H9 (cell line): Measurements from ENCODE around the gene RPRD2. TPM values are rescaled to one million over a fixed set of nuclear protein-coding genes. Genes with fewer than 3 reads are reported as not detected.

ENCODE experiments used
- DNase-seq: peaks from one replicate; pipeline ENCODE4 v3.0.0-alpha.2; 2017
- H2AFZ ChIP-seq: one replicate; pipeline ENCODE4 v1.6.1; 2013; ENCODE audit warnings: mild to moderate bottlenecking, low read length, control low read depth, moderate library complexity
- H2AK5ac ChIP-seq: 2 replicates; pipeline ENCODE4 v1.6.1; 2013; ENCODE audit warnings: low read length, control low read depth, mixed read lengths; ENCODE audit not compliant: insufficient read length
- H2BK120ac ChIP-seq: one replicate; pipeline ENCODE4 v1.6.1; 2013; ENCODE audit warnings: low read depth, mild to moderate bottlenecking, low read length, control low read depth, inconsistent platforms; ENCODE audit not compliant: poor library complexity, severe bottlenecking
- H2BK12ac ChIP-seq: 2 replicates; pipeline ENCODE4 v1.6.1; 2013; ENCODE audit warnings: low read length, control low read depth, mixed read lengths, low read depth; ENCODE audit not compliant: insufficient read length
- H2BK15ac ChIP-seq: 2 replicates; pipeline ENCODE4 v1.6.1; 2013; ENCODE audit warnings: low read depth, low read length, control low read depth
- H2BK20ac ChIP-seq: one replicate; pipeline ENCODE4 v1.6.1; 2013; ENCODE audit warnings: low read depth, mild to moderate bottlenecking, low read length, control low read depth, inconsistent platforms; ENCODE audit not compliant: poor library complexity, severe bottlenecking
- H2BK5ac ChIP-seq: 2 replicates; pipeline ENCODE4 v1.6.1; 2013; ENCODE audit warnings: low read length, control low read depth, mixed read lengths; ENCODE audit not compliant: insufficient read length
- H3K14ac ChIP-seq: 2 replicates; pipeline ENCODE4 v1.6.1; 2013; ENCODE audit warnings: low read length, control low read depth; ENCODE audit not compliant: insufficient read depth
- H3K18ac ChIP-seq: 2 replicates; pipeline ENCODE4 v1.6.1; 2013; ENCODE audit warnings: low read depth, mild to moderate bottlenecking, mixed read lengths, low read length, control low read depth; ENCODE audit not compliant: insufficient read length
- H3K23ac ChIP-seq: 2 replicates; pipeline ENCODE4 v1.6.1; 2013; ENCODE audit warnings: low read length, control low read depth, mixed read lengths, low read depth; ENCODE audit not compliant: insufficient read length
- H3K23me2 ChIP-seq: 2 replicates; pipeline ENCODE4 v1.6.1; 2013; ENCODE audit warnings: low read depth, mild to moderate bottlenecking, mixed read lengths, low read length, control low read depth; ENCODE audit not compliant: insufficient read length, poor library complexity, severe bottlenecking
- H3K27ac ChIP-seq: 2 replicates; pipeline ENCODE4 v1.5.1; 2013; ENCODE audit warnings: low read length, control low read depth, mixed read lengths, low read depth; ENCODE audit not compliant: insufficient read length
- H3K27me3 ChIP-seq: 2 replicates; pipeline ENCODE4 v1.6.1; 2013; ENCODE audit warnings: low read length, control low read depth, inconsistent platforms; ENCODE audit not compliant: insufficient read depth
- H3K4ac ChIP-seq: 2 replicates; pipeline ENCODE4 v1.6.1; 2013; ENCODE audit warnings: low read depth, mild to moderate bottlenecking, control low read depth, inconsistent platforms, low read length, moderate library complexity
- H3K4me1 ChIP-seq: 2 replicates; pipeline ENCODE4 v1.6.1; 2013; ENCODE audit warnings: low read length, control low read depth, inconsistent platforms; ENCODE audit not compliant: insufficient read depth
- H3K4me2 ChIP-seq: 2 replicates; pipeline ENCODE4 v1.6.1; 2013; ENCODE audit warnings: low read length, control low read depth, mixed read lengths; ENCODE audit not compliant: insufficient read length, insufficient read depth
- H3K56ac ChIP-seq: 2 replicates; pipeline ENCODE4 v1.6.1; 2013; ENCODE audit warnings: low read depth, mild to moderate bottlenecking, mixed read lengths, low read length, control low read depth; ENCODE audit not compliant: insufficient read length
- H3K79me1 ChIP-seq: 2 replicates; pipeline ENCODE4 v1.6.1; 2013; ENCODE audit warnings: low read depth, mild to moderate bottlenecking, moderate library complexity, low read length, control low read depth, inconsistent platforms; ENCODE audit not compliant: insufficient read depth, poor library complexity, severe bottlenecking
- H3K79me2 ChIP-seq: 2 replicates; pipeline ENCODE4 v1.6.1; 2013; ENCODE audit warnings: low read length, control low read depth, inconsistent platforms; ENCODE audit not compliant: insufficient read depth
- H3K9ac ChIP-seq: 2 replicates; pipeline ENCODE4 v1.6.1; 2013; ENCODE audit warnings: low read length, control low read depth, mixed read lengths; ENCODE audit not compliant: insufficient read length; ENCODE audit errors: extremely low read depth
- H3K9me3 ChIP-seq: one replicate; pipeline ENCODE4 v1.6.1; 2013; ENCODE audit warnings: low read depth, low read length, inconsistent platforms; ENCODE audit not compliant: control insufficient read depth
- H3T11ph ChIP-seq: one replicate; pipeline ENCODE4 v1.6.1; 2013; ENCODE audit warnings: mild to moderate bottlenecking, low read length, control low read depth, inconsistent platforms
- H4K20me1 ChIP-seq: one replicate; pipeline ENCODE4 v1.6.1; 2013; ENCODE audit not compliant: control insufficient read depth, insufficient read length, insufficient read depth
- H4K5ac ChIP-seq: 2 replicates; pipeline ENCODE4 v1.6.1; 2013; ENCODE audit warnings: low read depth, mild to moderate bottlenecking, mixed read lengths, low read length, control low read depth; ENCODE audit not compliant: insufficient read length
- H4K8ac ChIP-seq: replicated peaks from 2 replicates; pipeline ENCODE4 v1.6.1; 2013; ENCODE audit warnings: low read length, control low read depth, mixed read lengths, low read depth; ENCODE audit not compliant: insufficient read length
- H4K91ac ChIP-seq: 2 replicates; pipeline ENCODE4 v1.6.1; 2013; ENCODE audit warnings: low read depth, mild to moderate bottlenecking, moderate library complexity, mixed read lengths, low read length, control low read depth; ENCODE audit not compliant: insufficient read length
- H3K27ac Mint-ChIP-seq, 3 experiments: 2 replicates in 2 of 3; 3 replicates in 1 of 3; pipeline ENCODE4 v1.8.0; 2020 to 2021; ENCODE audit warnings: mixed read lengths in 3 of 3, mild to moderate bottlenecking in 1 of 3, moderate library complexity in 1 of 3
- H3K27me3 Mint-ChIP-seq: 2 replicates; pipeline ENCODE4 v1.8.0; 2021; ENCODE audit warnings: low read depth, mild to moderate bottlenecking, moderate library complexity, mixed read lengths
- H3K36me3 Mint-ChIP-seq, 3 experiments: 2 replicates in 2 of 3; 3 replicates in 1 of 3; pipeline ENCODE4 v1.8.0; 2020 to 2021; ENCODE audit warnings: low read depth in 3 of 3, mixed read lengths in 3 of 3; ENCODE audit not compliant: insufficient read depth in 1 of 3
- H3K4me1 Mint-ChIP-seq, 2 experiments: 2 replicates each; pipeline ENCODE4 v1.8.0; 2020; ENCODE audit warnings: mixed read lengths in 2 of 2
- H3K4me3 Mint-ChIP-seq, 2 experiments: 2 replicates in 1 of 2; 3 replicates in 1 of 2; pipeline ENCODE4 v1.8.0; 2020 to 2021; ENCODE audit warnings: mild to moderate bottlenecking in 2 of 2, mixed read lengths in 2 of 2, moderate library complexity in 1 of 2
- H3K9me3 Mint-ChIP-seq, 2 experiments: 2 replicates in 1 of 2; 3 replicates in 1 of 2; pipeline ENCODE4 v1.8.0; 2020; ENCODE audit warnings: mild to moderate bottlenecking in 2 of 2, mixed read lengths in 2 of 2, moderate library complexity in 1 of 2
- WGBS: extraction: QIAGEN DNeasy Blood & Tissue Kit; methylation state at CpG from one replicate; pipeline ENCODE4 v1.1.7; 2013; ENCODE audit warnings: missing lambda C conversion rate, low lambda C conversion rate, mixed read lengths; ENCODE audit not compliant: insufficient read length; ENCODE audit errors: extremely low coverage; 5-methylcytosine and 5-hydroxymethylcytosine counted together
- total RNA-seq: library from RNA; stranded (reverse); gene quantifications from 2 replicates; pipeline ENCODE4 v1.2.1, GENCODE V29; 2021
- TF ChIP-seq, protein P1 (sequence below): fragments of 200-600 bp; sonication (generic); conservative IDR thresholded peaks from 3 replicates; pipeline ENCODE4 v1.8.0; 2021; ENCODE audit warnings: antibody characterized with exemption, mild to moderate bottlenecking

Gene RPRD2
- total RNA-seq, 1 experiment from 2014 or later: 39.0 TPM

- DNase-seq: no peak
Measured at GRCh38 chr1:150371110-150371509, 7.2 kb downstream of the RPRD2 start.

More at GRCh38 chr1:150371110-150371509, 7.2 kb downstream of the RPRD2 start:
- Mint-ChIP-seq H3K36me3 (peaks cover 2 to 8% (median 4%) of the 10 kb centered on the region in 3 experiments; a peak in 6 of 7 replicates), H3K27me3 (no peaks in the 10 kb centered on the region), H3K4me1 (peaks cover 33 to 34% of the 10 kb centered on the region in 2 experiments), H3K4me3 (no peak overlapping the region), H3K27ac (peak overlapping the region in 1 of 3 experiments; percentile 20; a peak in 2 of 7 replicates), H3K9me3 (no peaks in the 10 kb centered on the region)
- TF ChIP-seq, protein P1, sequence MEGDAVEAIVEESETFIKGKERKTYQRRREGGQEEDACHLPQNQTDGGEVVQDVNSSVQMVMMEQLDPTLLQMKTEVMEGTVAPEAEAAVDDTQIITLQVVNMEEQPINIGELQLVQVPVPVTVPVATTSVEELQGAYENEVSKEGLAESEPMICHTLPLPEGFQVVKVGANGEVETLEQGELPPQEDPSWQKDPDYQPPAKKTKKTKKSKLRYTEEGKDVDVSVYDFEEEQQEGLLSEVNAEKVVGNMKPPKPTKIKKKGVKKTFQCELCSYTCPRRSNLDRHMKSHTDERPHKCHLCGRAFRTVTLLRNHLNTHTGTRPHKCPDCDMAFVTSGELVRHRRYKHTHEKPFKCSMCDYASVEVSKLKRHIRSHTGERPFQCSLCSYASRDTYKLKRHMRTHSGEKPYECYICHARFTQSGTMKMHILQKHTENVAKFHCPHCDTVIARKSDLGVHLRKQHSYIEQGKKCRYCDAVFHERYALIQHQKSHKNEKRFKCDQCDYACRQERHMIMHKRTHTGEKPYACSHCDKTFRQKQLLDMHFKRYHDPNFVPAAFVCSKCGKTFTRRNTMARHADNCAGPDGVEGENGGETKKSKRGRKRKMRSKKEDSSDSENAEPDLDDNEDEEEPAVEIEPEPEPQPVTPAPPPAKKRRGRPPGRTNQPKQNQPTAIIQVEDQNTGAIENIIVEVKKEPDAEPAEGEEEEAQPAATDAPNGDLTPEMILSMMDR: no peak
- H2BK15ac ChIP-seq: no peak overlapping the region
- peaks cover 61% of the 10 kb centered on the region; the same call in 1 of the 2 replicates for H3K79me2 ChIP-seq
- no peak overlapping the region for H2AFZ ChIP-seq
- no peaks in the 10 kb centered on the region for H3K4me1 ChIP-seq
- no peak overlapping the region for H3K4me2 ChIP-seq
- no peak overlapping the region for H2BK120ac ChIP-seq
- no peak overlapping the region for H3K27ac ChIP-seq
- H3K14ac ChIP-seq: no peak overlapping the region
- no peak overlapping the region for H3K18ac ChIP-seq
- no peaks in the 10 kb centered on the region for H4K20me1 ChIP-seq
- H4K5ac ChIP-seq: no peak overlapping the region
- no peak overlapping the region for H2AK5ac ChIP-seq
- no peak overlapping the region for H2BK12ac ChIP-seq
- H4K8ac ChIP-seq: no peak overlapping the region
- H3K79me1 ChIP-seq: peaks cover 3% of the 10 kb centered on the region
- H3K9ac ChIP-seq: no peak overlapping the region
- no peak overlapping the region for H2BK20ac ChIP-seq
- H4K91ac ChIP-seq: no peak overlapping the region
- no peak overlapping the region for H3T11ph ChIP-seq
- no peaks in the 10 kb centered on the region for H3K27me3 ChIP-seq
- no peak overlapping the region for H3K23ac ChIP-seq
- H3K23me2 ChIP-seq: peaks cover 4% of the 10 kb centered on the region
- WGBS: no CpG with 5 or more reads among the region's 8 CpGs
- no peak overlapping the region for H3K56ac ChIP-seq
- H3K9me3 ChIP-seq: no peaks in the 10 kb centered on the region
- H3K4ac ChIP-seq: no peak overlapping the region
- no peak overlapping the region for H2BK5ac ChIP-seq
